Measurements from ENCODE around the gene SLMAP.

The SLMAP gene

GRCh38 chr3:57942388-57942787 is 186.3 kb downstream of the SLMAP start:
- DNase-seq (ENCODE audit: low read depth in 2 of 2), result no peak

GRCh38 chr3:57942872-57943283 is 186.8 kb downstream of the SLMAP start:
- DNase-seq (ENCODE audit: low read depth in 2 of 2), result no peak

GRCh38 chr3:57943525-57944495 is 187.7 kb downstream of the SLMAP start:
- DNase-seq (ENCODE audit: low read depth in 2 of 2), result no peak

GRCh38 chr3:57946970-57947381 is 190.9 kb downstream of the SLMAP start:
- DNase-seq (ENCODE audit: low read depth in 2 of 2), result no peak

GRCh38 chr3:57948080-57948671 is 192.1 kb downstream of the SLMAP start:
- DNase-seq (ENCODE audit: low read depth in 2 of 2), result no peak

- no peak for DNase-seq (ENCODE audit: low read depth in 2 of 2)
Observed at GRCh38 chr3:57948781-57949242, 192.7 kb downstream of the SLMAP start.

GRCh38 chr3:57949344-57949743 is 193.2 kb downstream of the SLMAP start:
- no peak for DNase-seq (ENCODE audit: low read depth in 2 of 2)

GRCh38 chr3:57949785-57950615 is 193.9 kb downstream of the SLMAP start:
- DNase-seq (ENCODE audit: low read depth in 2 of 2), result no peak

- DNase-seq (ENCODE audit: low read depth in 2 of 2), result no peak
Observed at GRCh38 chr3:57951066-57951882, 195.2 kb downstream of the SLMAP start.

- no peak for DNase-seq (ENCODE audit: low read depth in 2 of 2)
Observed at GRCh38 chr3:57952208-57952631, 196.1 kb downstream of the SLMAP start.

- no peak for DNase-seq (ENCODE audit: low read depth in 2 of 2)
Observed at GRCh38 chr3:57952651-57953050, 196.5 kb downstream of the SLMAP start.

GRCh38 chr3:57953576-57953975 is 197.5 kb downstream of the SLMAP start:
- DNase-seq (ENCODE audit: low read depth in 2 of 2), result no peak

- DNase-seq (ENCODE audit: low read depth in 2 of 2), result no peak
Observed at GRCh38 chr3:57956119-57956832, 200.2 kb downstream of the SLMAP start.

- no peak for DNase-seq (ENCODE audit: low read depth in 2 of 2)
Observed at GRCh38 chr3:57956833-57957174, 200.7 kb downstream of the SLMAP start.

- no peak for DNase-seq (ENCODE audit: low read depth in 2 of 2)
Observed at GRCh38 chr3:57957824-57958223, 201.7 kb downstream of the SLMAP start.

- no peak for DNase-seq (ENCODE audit: low read depth in 2 of 2)
Observed at GRCh38 chr3:57958642-57959422, 202.7 kb downstream of the SLMAP start.

- DNase-seq (ENCODE audit: low read depth in 2 of 2), result no peak
Observed at GRCh38 chr3:57959423-57960173, 203.5 kb downstream of the SLMAP start.

GRCh38 chr3:57960174-57960505 is 204.0 kb downstream of the SLMAP start:
- DNase-seq (ENCODE audit: low read depth in 2 of 2), result no peak

- DNase-seq (ENCODE audit: low read depth in 2 of 2), result no peak
Observed at GRCh38 chr3:57961177-57961827, 205.2 kb downstream of the SLMAP start.
